ENCODE measurements around the gene SLC10A3.
"Not testable (repeated sequence)": the region's sequence is repeated elsewhere in the genome, so short reads cannot be mapped to it uniquely, and the experiment has no call there.

Gene SLC10A3

DNA sequence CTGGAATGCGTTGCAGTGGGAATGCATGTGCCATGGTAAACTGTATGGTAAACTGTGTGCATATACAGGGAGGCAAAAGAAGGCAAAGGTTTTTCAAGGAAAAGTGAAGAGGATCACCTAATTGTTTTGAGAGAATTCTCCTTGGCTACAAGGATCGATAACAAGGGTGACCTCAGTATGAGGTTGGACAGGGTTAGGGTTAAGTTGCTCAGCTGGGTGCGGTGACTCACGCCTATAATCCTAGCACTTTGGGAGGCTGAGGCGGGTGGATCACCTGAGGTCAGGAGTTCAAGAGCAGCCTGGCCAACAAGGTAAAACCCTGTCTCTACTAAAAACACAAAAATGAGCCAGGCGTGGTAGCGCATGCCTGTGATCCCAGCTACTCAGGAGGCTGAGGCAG is 11.0 kb upstream of the SLC10A3 start:
- not testable (repeated sequence) for H3K27me3 Mint-ChIP-seq; H3K4me3 Mint-ChIP-seq; H3K36me3 Mint-ChIP-seq; DNase-seq (ENCODE audit: low spot score in 2 of 2); H3K4me1 Mint-ChIP-seq; H3K9me3 Mint-ChIP-seq; H3K27ac Mint-ChIP-seq; ATAC-seq (ENCODE audit: low read depth)

GRCh38 chrX:154496591-154497137 is 6.2 kb upstream of the SLC10A3 start:
- H3K4me3 Mint-ChIP-seq; H3K27ac Mint-ChIP-seq; H3K36me3 Mint-ChIP-seq; H3K4me1 Mint-ChIP-seq; ATAC-seq (ENCODE audit: low read depth); H3K9me3 Mint-ChIP-seq; H3K27me3 Mint-ChIP-seq; DNase-seq (ENCODE audit: low spot score in 2 of 2): not testable (repeated sequence)

DNA sequence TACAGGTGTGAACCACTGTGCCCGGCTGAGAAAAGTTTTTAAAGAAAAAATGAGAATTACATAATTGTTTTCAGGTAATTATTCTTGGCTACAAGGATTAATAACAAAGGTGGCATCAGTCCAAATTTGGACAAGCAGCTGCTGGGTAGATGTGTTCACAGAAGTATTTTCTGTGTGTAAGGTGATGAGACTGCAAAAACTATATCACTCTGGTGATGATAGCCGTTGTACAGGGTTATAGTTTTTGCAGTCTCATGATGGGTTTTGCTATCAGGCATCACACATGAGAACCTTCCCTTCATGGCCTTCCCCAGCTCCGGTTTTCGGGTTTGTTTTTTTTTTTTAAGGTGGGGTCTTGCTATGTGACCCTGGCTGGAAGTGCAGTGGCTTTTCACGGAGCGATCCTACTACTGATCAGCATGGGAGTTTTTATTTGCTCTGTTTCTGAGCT is 5.1 kb upstream of the SLC10A3 start:
- Mint-ChIP-seq H3K9me3 (no peaks in the 10 kb centered on the region), H3K27me3 (no peaks in the 10 kb centered on the region), H3K27ac (no peak overlapping the region), H3K4me3 (no peak overlapping the region), H3K36me3 (no peaks in the 10 kb centered on the region), H3K4me1 (peaks cover 5% of the 10 kb centered on the region)
- no peak for ATAC-seq (ENCODE audit: low read depth)
- no peak for DNase-seq (ENCODE audit: low spot score in 2 of 2)

GRCh38 chrX:154494715-154495114 is 4.3 kb upstream of the SLC10A3 start:
- no peak for DNase-seq (ENCODE audit: low spot score in 2 of 2)
- ATAC-seq (ENCODE audit: low read depth), result no peak
- peaks cover 6% of the 10 kb centered on the region for H3K4me1 Mint-ChIP-seq
- H3K9me3 Mint-ChIP-seq, result no peaks in the 10 kb centered on the region
- no peak overlapping the region for H3K27ac Mint-ChIP-seq
- no peaks in the 10 kb centered on the region for H3K36me3 Mint-ChIP-seq
- H3K27me3 Mint-ChIP-seq, result no peaks in the 10 kb centered on the region
- H3K4me3 Mint-ChIP-seq, result no peak overlapping the region

GRCh38 chrX:154490021-154490413 is 412 bp downstream of the SLC10A3 start:
- Mint-ChIP-seq H3K27ac (peak overlapping the region; percentile 91), H3K4me1 (peaks cover 8% of the 10 kb centered on the region), H3K9me3 (no peaks in the 10 kb centered on the region), H3K27me3 (no peaks in the 10 kb centered on the region), H3K36me3 (peaks cover 4% of the 10 kb centered on the region), H3K4me3 (peak overlapping the region; percentile 90)
- ATAC-seq (ENCODE audit: low read depth) (no peak), DNase-seq (ENCODE audit: low spot score in 2 of 2) (no peak)

DNA sequence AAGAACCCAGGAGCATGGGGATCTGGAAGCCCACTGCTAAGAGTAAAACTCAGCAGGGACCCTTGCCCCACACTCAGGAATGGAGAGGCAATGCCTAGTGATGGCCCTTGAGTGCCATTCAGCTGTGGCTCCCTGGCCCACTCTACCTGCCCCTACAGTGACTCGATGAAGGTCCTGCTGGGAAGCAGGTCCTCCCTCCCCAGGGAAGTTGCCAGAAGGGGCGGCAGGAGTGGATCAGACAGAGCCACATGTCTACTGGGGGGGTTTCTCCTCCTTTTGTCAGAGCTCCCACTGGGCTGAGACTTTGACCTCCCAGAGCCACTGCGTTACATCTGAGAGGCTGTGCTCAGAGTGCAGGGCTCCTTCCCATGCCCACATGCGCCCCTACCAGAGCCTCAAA is 1.2 kb downstream of the SLC10A3 start:
- Mint-ChIP-seq H3K4me3 (peak overlapping the region; percentile 90), H3K27ac (no peak overlapping the region), H3K9me3 (no peaks in the 10 kb centered on the region), H3K4me1 (peaks cover 8% of the 10 kb centered on the region), H3K36me3 (peaks cover 4% of the 10 kb centered on the region), H3K27me3 (no peaks in the 10 kb centered on the region)
- DNase-seq (ENCODE audit: low spot score in 2 of 2), result no peak
- no peak for ATAC-seq (ENCODE audit: low read depth)

DNA sequence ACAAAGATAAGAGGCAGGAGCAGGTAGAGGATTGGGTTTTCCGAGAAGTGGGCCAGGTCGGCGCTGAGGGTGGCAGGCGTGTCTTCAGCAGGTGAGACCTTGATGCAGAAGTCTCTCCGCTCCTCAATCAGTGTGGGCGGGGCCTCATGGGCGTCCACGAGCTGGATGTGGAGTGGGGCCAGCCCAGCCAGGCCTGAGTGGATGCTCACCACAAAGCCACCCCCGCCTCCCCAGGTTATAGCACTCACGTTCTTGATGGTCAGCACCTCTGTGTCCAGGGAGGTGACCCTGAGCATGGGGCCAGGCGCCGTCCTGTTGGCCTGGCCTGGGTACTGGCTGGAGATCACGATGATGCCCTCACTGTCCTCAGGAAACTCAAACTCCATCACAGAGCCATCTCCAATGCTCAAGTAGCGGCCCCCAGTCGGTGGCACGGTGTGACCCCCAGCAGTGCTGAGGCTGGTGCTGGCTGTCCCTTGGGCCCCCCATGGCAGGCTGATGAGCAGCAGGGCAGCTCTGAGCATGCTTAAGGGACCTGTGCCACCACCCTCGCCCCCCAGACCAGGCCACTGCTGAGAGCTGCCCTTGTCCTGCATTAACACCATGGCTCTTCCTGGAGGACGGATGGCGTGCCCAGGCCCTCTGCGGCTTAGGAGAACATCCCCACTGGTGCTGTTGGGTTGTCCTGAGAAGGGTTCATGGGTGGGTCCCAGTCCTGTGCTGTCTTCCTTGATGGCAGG is 1.9 kb downstream of the SLC10A3 start:
- H3K27ac Mint-ChIP-seq, result no peak overlapping the region
- no peaks in the 10 kb centered on the region for H3K27me3 Mint-ChIP-seq
- ATAC-seq (ENCODE audit: low read depth) (no peak), DNase-seq (ENCODE audit: low spot score in 2 of 2) (no peak)
- no peaks in the 10 kb centered on the region for H3K9me3 Mint-ChIP-seq
- H3K36me3 Mint-ChIP-seq, result peaks cover 4% of the 10 kb centered on the region
- H3K4me1 Mint-ChIP-seq, result peaks cover 8% of the 10 kb centered on the region
- H3K4me3 Mint-ChIP-seq, result peak overlapping the region; percentile 29

- DNase-seq (ENCODE audit: low spot score in 2 of 2), result no peak
- Mint-ChIP-seq H3K36me3 (peaks cover 4% of the 10 kb centered on the region), H3K9me3 (no peaks in the 10 kb centered on the region), H3K27ac (no peak overlapping the region), H3K4me3 (peak overlapping the region; percentile 29), H3K4me1 (peaks cover 10% of the 10 kb centered on the region), H3K27me3 (no peaks in the 10 kb centered on the region)
- no peak for ATAC-seq (ENCODE audit: low read depth)
These were observed 2.7 kb downstream of the SLC10A3 start for GRCh38 chrX:154487518-154488290.

DNA sequence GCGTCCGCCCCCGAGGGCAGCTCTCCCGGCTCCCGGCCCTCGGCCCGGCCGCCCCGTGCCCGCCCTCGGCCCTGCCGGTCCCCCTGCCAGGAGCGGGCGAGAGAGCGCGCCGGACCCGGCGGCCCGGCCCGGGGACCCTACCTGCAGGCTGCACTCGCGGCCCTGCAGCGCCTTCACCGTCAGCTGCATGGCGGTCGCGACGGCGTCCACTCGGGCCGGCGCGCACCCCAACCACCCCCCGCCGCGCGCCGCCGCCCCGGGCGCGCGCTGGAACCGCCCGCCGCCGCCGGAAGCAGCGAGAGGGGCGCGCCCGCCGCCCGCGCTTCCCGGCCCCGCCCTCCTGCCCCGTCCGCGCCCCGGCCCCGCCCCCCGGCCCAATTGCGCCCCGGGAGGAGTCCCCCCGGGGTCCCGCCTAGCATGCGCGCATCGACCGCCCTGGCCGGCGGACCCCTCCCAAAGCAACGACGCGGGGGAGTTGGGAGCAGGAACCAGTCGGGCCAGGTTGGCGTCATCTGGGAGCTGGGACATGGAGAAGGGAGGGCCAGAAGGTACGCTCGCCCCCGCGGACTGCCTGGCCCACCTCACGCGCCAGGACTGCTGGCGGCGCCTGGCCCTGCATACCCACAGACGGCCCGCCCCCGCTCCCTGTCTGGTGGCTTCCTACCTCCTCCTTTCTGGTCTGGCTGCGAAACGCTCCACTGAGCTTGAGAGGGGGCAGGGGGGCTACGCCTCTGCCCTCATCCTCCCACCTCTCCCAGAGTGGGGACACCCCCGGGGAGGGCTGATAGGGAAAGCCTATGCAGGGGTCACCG is 3.8 kb downstream of the SLC10A3 start, which contains the start of gene UBL4A:
Gene UBL4A, minus strand, starts transcription at position 220 of the 812 bp plus-strand sequence. Its CDS starts 31 bp downstream, at position 189.
- peaks cover 4% of the 10 kb centered on the region for H3K36me3 Mint-ChIP-seq
- H3K27ac Mint-ChIP-seq, result peak within 1 kb of the TSS; percentile 67
- peak; percentile 34 to 56 for DNase-seq (ENCODE audit: low spot score in 2 of 2)
- no peaks in the 10 kb centered on the region for H3K27me3 Mint-ChIP-seq
- H3K4me3 Mint-ChIP-seq, result peak within 1 kb of the TSS; percentile 77
- H3K4me1 Mint-ChIP-seq, result peaks cover 16% of the 10 kb centered on the region
- H3K9me3 Mint-ChIP-seq, result no peaks in the 10 kb centered on the region
- peak; percentile 37 for ATAC-seq (ENCODE audit: low read depth)

DNA sequence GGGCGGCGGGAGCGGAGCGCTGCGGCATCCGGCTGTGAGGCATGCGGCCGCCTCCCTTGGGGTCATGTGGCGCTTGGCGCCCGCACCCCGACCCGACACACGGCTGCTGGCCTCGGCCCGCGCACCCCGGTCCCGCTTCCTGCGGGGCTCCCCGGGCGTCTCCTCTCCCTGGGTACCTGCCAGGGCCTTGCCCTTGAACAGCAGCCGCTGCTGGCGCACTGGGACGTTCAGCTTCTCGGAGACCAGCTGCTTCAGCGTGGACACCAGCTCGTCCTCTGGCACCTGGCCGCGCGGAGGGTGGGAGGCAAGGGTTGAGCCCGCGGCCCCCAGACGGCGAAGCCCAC is 4.4 kb downstream of the SLC10A3 start:
- no peaks in the 10 kb centered on the region for H3K27me3 Mint-ChIP-seq
- DNase-seq (ENCODE audit: low spot score in 2 of 2) (peak in 1 of 2 donors; percentile 34), ATAC-seq (ENCODE audit: low read depth) (peak; percentile 6)
- peaks cover 13% of the 10 kb centered on the region for H3K4me1 Mint-ChIP-seq
- H3K27ac Mint-ChIP-seq, result no peak overlapping the region
- no peaks in the 10 kb centered on the region for H3K9me3 Mint-ChIP-seq
- H3K4me3 Mint-ChIP-seq, result peak overlapping the region; percentile 14
- H3K36me3 Mint-ChIP-seq, result peaks cover 4% of the 10 kb centered on the region

GRCh38 chrX:154485150-154486051 is 5.0 kb downstream of the SLC10A3 start:
- peak overlapping the region; percentile 72 for H3K4me3 Mint-ChIP-seq
- H3K27me3 Mint-ChIP-seq, result no peaks in the 10 kb centered on the region
- DNase-seq (ENCODE audit: low spot score in 2 of 2), result no peak
- H3K27ac Mint-ChIP-seq, result no peak overlapping the region
- no peak for ATAC-seq (ENCODE audit: low read depth)
- no peaks in the 10 kb centered on the region for H3K9me3 Mint-ChIP-seq
- H3K4me1 Mint-ChIP-seq, result peaks cover 13% of the 10 kb centered on the region
- peaks cover 4% of the 10 kb centered on the region for H3K36me3 Mint-ChIP-seq

DNA sequence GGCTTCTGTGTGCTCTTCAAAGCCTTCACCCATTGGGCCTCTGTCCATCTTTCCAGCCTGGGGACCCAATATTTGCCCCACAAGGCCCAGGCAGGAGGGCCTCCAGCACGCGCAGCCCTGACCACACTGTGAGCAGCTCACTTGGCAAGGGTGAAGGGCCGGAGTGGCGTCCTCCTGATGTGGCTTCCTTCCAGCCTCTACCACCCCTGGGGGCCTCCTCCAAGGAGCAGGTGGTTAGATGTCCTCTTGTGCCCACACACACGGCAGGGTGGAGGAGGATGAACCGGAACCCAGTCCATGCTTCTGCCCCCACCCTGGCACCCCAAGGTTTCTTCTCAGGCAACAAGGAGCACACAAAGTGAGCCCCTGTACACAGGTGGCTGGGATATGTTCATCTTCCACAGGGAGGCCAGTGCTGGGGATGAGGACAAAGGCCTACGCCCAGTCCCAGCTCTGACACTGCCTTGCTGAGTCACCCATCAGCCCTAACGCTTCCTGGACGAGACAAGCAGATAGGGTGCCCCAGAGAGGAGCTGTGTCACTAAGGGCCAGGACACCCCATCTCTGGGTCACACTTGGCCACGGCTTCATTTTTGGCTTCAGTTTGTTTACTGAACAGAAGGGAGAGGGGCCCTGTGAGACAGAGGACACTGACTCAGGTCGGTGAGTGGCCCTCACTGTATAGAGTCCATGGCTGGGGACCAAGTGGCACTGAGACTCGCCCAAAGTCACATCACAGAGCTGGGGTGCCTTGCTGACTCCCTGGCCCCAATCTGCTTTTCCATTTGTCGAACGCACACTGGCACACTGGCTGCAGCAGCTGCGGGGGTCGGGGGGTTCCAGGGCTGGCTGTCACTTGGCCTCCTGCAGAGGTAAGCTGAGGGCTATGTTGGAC is 5.9 kb downstream of the SLC10A3 start:
- DNase-seq (ENCODE audit: low spot score in 2 of 2) (no peak), ATAC-seq (ENCODE audit: low read depth) (no peak)

More for the DNA sequence above, 5.9 kb downstream of the SLC10A3 start:
- Mint-ChIP-seq H3K4me1 (peaks cover 11% of the 10 kb centered on the region), H3K36me3 (peaks cover 4% of the 10 kb centered on the region), H3K9me3 (no peaks in the 10 kb centered on the region), H3K27ac (no peak overlapping the region), H3K4me3 (no peak overlapping the region), H3K27me3 (no peaks in the 10 kb centered on the region)
